Measurements from ENCODE around the gene ACVR1B.

DNA sequence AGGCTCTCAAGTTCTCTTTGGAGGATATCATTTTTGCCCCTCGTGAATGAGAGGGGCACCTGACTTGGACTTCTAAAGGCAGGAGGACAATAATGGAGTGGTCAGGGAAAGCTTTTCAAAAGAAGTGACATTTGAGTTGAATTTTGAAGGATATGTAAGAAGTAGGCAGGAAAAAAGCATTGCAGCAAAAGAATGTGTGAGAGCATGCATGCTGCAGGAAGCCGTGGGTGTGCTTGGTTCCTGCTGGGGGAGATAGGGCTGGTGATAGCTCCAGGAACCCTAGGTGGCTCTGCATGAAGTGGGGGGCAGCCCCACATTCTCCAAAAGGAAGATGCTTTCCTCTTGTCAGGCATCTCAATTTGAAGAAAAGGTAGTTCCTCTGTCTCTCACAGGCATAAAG, 23.1 kb downstream of the ACVR1B start:
- TF ChIP-seq, protein P1, sequence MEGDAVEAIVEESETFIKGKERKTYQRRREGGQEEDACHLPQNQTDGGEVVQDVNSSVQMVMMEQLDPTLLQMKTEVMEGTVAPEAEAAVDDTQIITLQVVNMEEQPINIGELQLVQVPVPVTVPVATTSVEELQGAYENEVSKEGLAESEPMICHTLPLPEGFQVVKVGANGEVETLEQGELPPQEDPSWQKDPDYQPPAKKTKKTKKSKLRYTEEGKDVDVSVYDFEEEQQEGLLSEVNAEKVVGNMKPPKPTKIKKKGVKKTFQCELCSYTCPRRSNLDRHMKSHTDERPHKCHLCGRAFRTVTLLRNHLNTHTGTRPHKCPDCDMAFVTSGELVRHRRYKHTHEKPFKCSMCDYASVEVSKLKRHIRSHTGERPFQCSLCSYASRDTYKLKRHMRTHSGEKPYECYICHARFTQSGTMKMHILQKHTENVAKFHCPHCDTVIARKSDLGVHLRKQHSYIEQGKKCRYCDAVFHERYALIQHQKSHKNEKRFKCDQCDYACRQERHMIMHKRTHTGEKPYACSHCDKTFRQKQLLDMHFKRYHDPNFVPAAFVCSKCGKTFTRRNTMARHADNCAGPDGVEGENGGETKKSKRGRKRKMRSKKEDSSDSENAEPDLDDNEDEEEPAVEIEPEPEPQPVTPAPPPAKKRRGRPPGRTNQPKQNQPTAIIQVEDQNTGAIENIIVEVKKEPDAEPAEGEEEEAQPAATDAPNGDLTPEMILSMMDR (IDR thresholded peaks at IDR 0.05 in 8 of 11, conservative IDR thresholded peaks at IDR 0.05 in 3 of 11) = no peak
- no peak for TF ChIP-seq POLR2AphosphoS5 (IDR thresholded peaks at IDR 0.05)

All from spleen (tissue), 7 donors.